Activated T-helper 1 cell treated with anti-CD3 and anti-CD28 coated beads, Interleukin-2, amount 50 U/mL, for 16 hours (primary cell): ENCODE data around the gene BTRC.
"Not testable (repeated sequence)": the region's sequence is repeated elsewhere in the genome, so short reads cannot be mapped to it uniquely, and the experiment has no call there.

ENCODE experiments used
- DNase-seq, 2 donors: peaks; one replicate each; pipeline ENCODE4 v3.0.0-alpha.2; 2020; ENCODE audit warnings: low read depth in 1 of 2, low spot score in 1 of 2

Gene BTRC

GRCh38 chr10:101578803-101579515 is 225.0 kb downstream of the BTRC start:
- no peak for DNase-seq

GRCh38 chr10:101579516-101579870 is 225.5 kb downstream of the BTRC start:
- DNase-seq, result no peak

- no peak for DNase-seq
Observed at GRCh38 chr10:101580486-101581399, 226.8 kb downstream of the BTRC start.

GRCh38 chr10:101585841-101586240 is 231.9 kb downstream of the BTRC start:
- DNase-seq, result no peak

- DNase-seq, result peak; percentile 77 to 83
Observed at GRCh38 chr10:101587725-101588653, 234.0 kb downstream of the BTRC start, which contains the start of the genes DPCD and POLL. Gene DPCD (plus strand): TSS chr10:101588321. CDS start chr10:101588337, 16 bp downstream. Gene POLL (minus strand): TSS chr10:101588257. CDS start chr10:101587360, 897 bp downstream.

- no peak for DNase-seq
Observed at GRCh38 chr10:101588879-101589278, 234.9 kb downstream of the BTRC start.

- not testable (repeated sequence) for DNase-seq
Observed at GRCh38 chr10:101593331-101593730, 239.4 kb downstream of the BTRC start.

- DNase-seq, result no peak
Observed at GRCh38 chr10:101595591-101596433, 241.8 kb downstream of the BTRC start.

GRCh38 chr10:101597091-101597900 is 243.3 kb downstream of the BTRC start:
- no peak for DNase-seq

GRCh38 chr10:101601541-101601940 is 247.6 kb downstream of the BTRC start:
- no peak for DNase-seq

- DNase-seq, result peak; percentile 9 to 20
Observed at GRCh38 chr10:101602761-101603398, 248.9 kb downstream of the BTRC start.
